HG03039 (cell line): ENCODE measurements around the gene XG.
"Not testable (repeated sequence)": the region's sequence is repeated elsewhere in the genome, so short reads cannot be mapped to it uniquely, and the experiment has no call there.

Source experiments
- ATAC-seq: cut with Tn5 transposase; IDR thresholded peaks from one replicate; pipeline ENCODE4 v1.9.1; 2021; ENCODE audit warnings: mild to moderate bottlenecking, moderate library complexity; ENCODE audit not compliant: unreplicated experiment

The XG gene

GRCh38 chrX:2751874-2752300, at the start of gene XG:
Gene XG (plus strand): TSS chrX:2752040. CDS start chrX:2752275, 235 bp downstream.
- ATAC-seq: not testable (repeated sequence)

GRCh38 chrX:2703991-2704369, 47.9 kb upstream of the XG start:
- ATAC-seq: no peak

GRCh38 chrX:2705046-2705832, 46.6 kb upstream of the XG start:
- no peak for ATAC-seq

GRCh38 chrX:2707334-2707760, 44.5 kb upstream of the XG start:
- ATAC-seq: peak; percentile 88

- no peak for ATAC-seq
These were observed 43.8 kb upstream of the XG start for GRCh38 chrX:2708021-2708420.

- no peak for ATAC-seq
These were observed 43.1 kb upstream of the XG start for GRCh38 chrX:2708592-2709188.

- no peak for ATAC-seq
These were observed 42.3 kb upstream of the XG start for GRCh38 chrX:2709556-2709955.

- no peak for ATAC-seq
These were observed 41.6 kb upstream of the XG start for GRCh38 chrX:2710041-2710840.

- ATAC-seq: no peak
These were observed 40.4 kb upstream of the XG start for GRCh38 chrX:2711441-2711840.

- no peak for ATAC-seq
These were observed 39.4 kb upstream of the XG start for GRCh38 chrX:2712428-2712827.

- ATAC-seq: no peak
These were observed 38.7 kb upstream of the XG start for GRCh38 chrX:2712890-2713840.

GRCh38 chrX:2714551-2714950, 37.3 kb upstream of the XG start:
- no peak for ATAC-seq

GRCh38 chrX:2715066-2715600, 36.7 kb upstream of the XG start:
- ATAC-seq: no peak

- ATAC-seq: no peak
These were observed 34.5 kb upstream of the XG start for GRCh38 chrX:2717312-2717711.

- no peak for ATAC-seq
These were observed 33.0 kb upstream of the XG start for GRCh38 chrX:2718821-2719220.

- no peak for ATAC-seq
These were observed 31.9 kb upstream of the XG start for GRCh38 chrX:2719774-2720447.

GRCh38 chrX:2723286-2723879, 28.5 kb upstream of the XG start:
- ATAC-seq: no peak

- ATAC-seq: not testable (repeated sequence)
These were observed 24.6 kb upstream of the XG start for GRCh38 chrX:2727264-2727663.

- ATAC-seq: no peak
These were observed 19.8 kb upstream of the XG start for GRCh38 chrX:2732076-2732475.
